Panc1 (cell line): ENCODE measurements around the gene VKORC1L1. TPM values are rescaled to one million over a fixed set of nuclear protein-coding genes. Genes with fewer than 3 reads are reported as not detected.

Experiments used
- ATAC-seq: fragments of 200-7000 bp; cut with Tn5 transposase; 2 replicates; pipeline ENCODE4 v1.9.1; 2020; ENCODE audit warnings: mild to moderate bottlenecking, moderate library complexity
- BruUV-seq: library from RNA; stranded (reverse); fragments of 400-500 nt; replicated peaks from 2 replicates; lab custom pipeline; 2021; lab: Mats Ljungman, UMichigan
- CTCF ChIA-PET: fragments of 300-600 bp; sonication (Branson Sonifier 250); formaldehyde crosslinking; loops from one replicate; lab custom pipeline; 2022; ENCODE audit warnings: antibody characterized with exemption; lab: Charles Lee
- POLR2A ChIA-PET: fragments of 300-600 bp; sonication (Branson Sonifier 250); formaldehyde crosslinking; loops from one replicate; lab custom pipeline; 2022; ENCODE audit warnings: antibody characterized with exemption; lab: Charles Lee
- DNase-seq: peaks from one replicate; pipeline ENCODE4 v3.0.0-alpha.2; 2010; ENCODE audit warnings: low read depth, low spot score
- H3K27ac ChIP-seq: 2 replicates; pipeline ENCODE4 v1.5.1; 2011; ENCODE audit warnings: mild to moderate bottlenecking, low read length, inconsistent platforms
- H3K27me3 ChIP-seq: fragments of 200-500 bp; sonication (Bioruptor generic); 2 replicates; pipeline ENCODE4 v1.6.0; 2014; ENCODE audit warnings: low read length, inconsistent platforms; ENCODE audit not compliant: control insufficient read depth, insufficient read depth
- H3K36me3 ChIP-seq: fragments of 200-500 bp; sonication (Bioruptor generic); 2 replicates; pipeline ENCODE4 v1.5.1; 2014; ENCODE audit warnings: inconsistent platforms, mild to moderate bottlenecking, low read length, moderate library complexity; ENCODE audit not compliant: control insufficient read depth, insufficient read depth
- H3K4me1 ChIP-seq: 2 replicates; pipeline ENCODE4 v1.5.1; 2011; ENCODE audit warnings: inconsistent platforms, mild to moderate bottlenecking, low read length, moderate library complexity; ENCODE audit not compliant: control insufficient read depth, insufficient read depth
- H3K4me3 ChIP-seq, 2 experiments: 2 replicates each; pipeline ENCODE4 v1.5.1; 2011 to 2012; ENCODE audit warnings: low read depth in 2 of 2, low read length in 2 of 2, mild to moderate bottlenecking in 2 of 2, inconsistent platforms in 1 of 2, moderate library complexity in 1 of 2
- H3K9me3 ChIP-seq: fragments of 200-500 bp; sonication (Bioruptor generic); 2 replicates; pipeline ENCODE4 v1.5.1; 2014; ENCODE audit warnings: low read depth, mild to moderate bottlenecking, inconsistent platforms, low read length, moderate library complexity; ENCODE audit not compliant: control insufficient read depth, insufficient read depth
- CTCF ChIP-seq: fragments of 450-650 bp; IDR thresholded peaks from 2 replicates; pipeline ENCODE4 v1.5.1; 2017; ENCODE audit warnings: mild to moderate bottlenecking
- POLR2AphosphoS5 ChIP-seq: IDR thresholded peaks from 2 replicates; pipeline ENCODE4 v1.6.1; 2012; ENCODE audit warnings: mild to moderate bottlenecking, low read depth, low read length, moderate library complexity
- REST ChIP-seq, 2 experiments: IDR thresholded peaks; 2 replicates each; pipeline ENCODE4 v1.6.1; 2011 to 2012; ENCODE audit warnings: low read depth in 2 of 2, control low read depth in 1 of 2, low read length in 1 of 2, mild to moderate bottlenecking in 1 of 2, moderate library complexity in 1 of 2; ENCODE audit not compliant: insufficient read depth in 1 of 2
- SIN3A ChIP-seq: IDR thresholded peaks from 2 replicates; pipeline ENCODE4 v1.6.1; 2012; ENCODE audit warnings: low read depth, mild to moderate bottlenecking, low read length, moderate library complexity, borderline replicate concordance; ENCODE audit not compliant: insufficient read depth
- TCF7L2 ChIP-seq: IDR thresholded peaks from 2 replicates; pipeline ENCODE4 v1.6.1; 2011; ENCODE audit warnings: mild to moderate bottlenecking, low read depth, low read length, inconsistent platforms
- in situ Hi-C: cut with HindIII; loops from 2 replicates; pipeline ENCODE4 v1.10.0; 2016; ENCODE audit warnings: low sequenced_read_pairs, low pct_unique_long_range_greater_than_20kb
- intact Hi-C: fragments of 100-400 bp; cut with micrococcal nuclease; formaldehyde crosslinking; loops from one replicate; pipeline ENCODE4 v1.10.0; 2022; ENCODE audit not compliant: unreplicated experiment
- total RNA-seq: library from RNA; stranded (reverse); gene quantifications from one replicate; pipeline ENCODE4 v1.2.1, GENCODE V29; 2021; ENCODE audit not compliant: unreplicated experiment

VKORC1L1 gene
- total RNA-seq, 1 experiment from 2014 or later: 45.5 TPM

- DNase-seq: no peak
- Histone ChIP-seq H3K27me3 (no peaks in the 10 kb centered on the region), H3K27ac (no peak overlapping the region), H3K36me3 (0 out of 2 replicates have a peak, but pooled peaks cover 3% of the 10 kb centered on the region), H3K4me1 (no peaks in the 10 kb centered on the region), H3K4me3 (no peak overlapping the region), H3K9me3 (no peaks in the 10 kb centered on the region)
- ChIA-PET CTCF (no interaction called here), POLR2A (interaction anchor here (0.7 kb wide), 1 partner anchor 419 kb away, joined by 4 read pairs; no protein-coding TSS in a partner anchor)
- no peak for ATAC-seq
- BruUV-seq: no TSS peak
- intact Hi-C loops: no loop called here
- TF ChIP-seq SIN3A: no peak
- TF ChIP-seq CTCF: no peak
- TF ChIP-seq POLR2AphosphoS5: no peak
- TF ChIP-seq TCF7L2: no peak
- TF ChIP-seq REST (IDR thresholded peaks at IDR 0.05; ENCODE audit: insufficient read depth in 1 of 2, low read depth in 2 of 2, low read length in 1 of 2): no peak
- in situ Hi-C loops: no loop called here
Measured at GRCh38 chr7:65967361-65968155, 94.7 kb downstream of the VKORC1L1 start.

DNA sequence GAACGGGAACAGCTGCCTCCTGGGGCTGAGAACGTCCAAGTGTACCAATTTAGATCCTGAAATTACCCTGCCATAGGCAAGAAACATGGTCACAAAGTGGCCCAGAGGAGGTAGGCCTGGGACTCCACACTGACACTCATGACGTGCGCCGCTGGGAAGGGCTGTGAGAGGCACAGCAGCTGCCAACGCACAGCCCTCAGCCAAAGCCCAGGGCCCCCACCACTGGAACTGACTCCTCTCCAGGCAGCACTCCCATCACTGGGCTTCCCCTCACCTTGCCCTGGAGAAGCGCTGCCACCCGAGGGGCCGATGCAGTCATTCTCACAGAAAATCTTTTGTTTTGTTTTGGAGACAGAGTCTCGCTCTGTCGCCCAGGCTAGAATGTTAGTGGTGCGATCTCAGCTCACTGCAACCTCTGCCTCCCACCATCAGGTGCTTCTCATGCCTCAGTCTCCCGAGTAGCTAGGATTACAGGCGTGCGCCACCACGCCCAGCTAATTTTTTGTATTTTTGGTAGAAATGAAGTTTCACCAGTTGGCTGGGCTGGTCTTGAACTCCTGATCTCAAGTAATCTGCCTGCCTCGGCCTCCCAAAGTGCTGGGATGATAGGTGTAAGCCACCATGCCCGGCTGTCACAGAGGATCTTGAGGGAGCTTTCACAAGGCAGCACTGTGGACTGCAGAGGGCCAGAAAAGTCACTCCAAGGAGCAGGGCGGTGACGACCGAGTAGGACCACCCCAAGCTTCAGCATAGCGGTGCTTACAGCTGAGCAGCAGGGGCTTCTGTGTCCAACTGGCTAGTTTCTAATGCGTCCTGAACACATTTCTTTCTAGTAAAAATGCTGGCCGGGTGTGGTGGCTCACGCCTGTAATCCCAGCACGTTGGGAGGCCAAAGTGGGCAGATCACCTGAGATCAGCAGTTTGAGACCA lies 95.6 kb downstream of the VKORC1L1 start:
- Histone ChIP-seq H3K4me1 (no peaks in the 10 kb centered on the region), H3K27me3 (no peaks in the 10 kb centered on the region), H3K4me3 (no peak overlapping the region), H3K36me3 (0 out of 2 replicates have a peak, but pooled peaks cover 3% of the 10 kb centered on the region), H3K27ac (no peak overlapping the region), H3K9me3 (no peaks in the 10 kb centered on the region)
- intact Hi-C loops (no loop called here), in situ Hi-C loops (no loop called here)
- TF ChIP-seq CTCF (no peak), SIN3A (no peak)
- POLR2A ChIA-PET: interaction anchor here (0.7 kb wide), 1 partner anchor 418 kb away, joined by 4 read pairs; no protein-coding TSS in a partner anchor
- CTCF ChIA-PET: no interaction called here
- no TSS peak for BruUV-seq
- DNase-seq (no peak), ATAC-seq (no peak)
